ENCODE data around the gene PI4KB.

DNA sequence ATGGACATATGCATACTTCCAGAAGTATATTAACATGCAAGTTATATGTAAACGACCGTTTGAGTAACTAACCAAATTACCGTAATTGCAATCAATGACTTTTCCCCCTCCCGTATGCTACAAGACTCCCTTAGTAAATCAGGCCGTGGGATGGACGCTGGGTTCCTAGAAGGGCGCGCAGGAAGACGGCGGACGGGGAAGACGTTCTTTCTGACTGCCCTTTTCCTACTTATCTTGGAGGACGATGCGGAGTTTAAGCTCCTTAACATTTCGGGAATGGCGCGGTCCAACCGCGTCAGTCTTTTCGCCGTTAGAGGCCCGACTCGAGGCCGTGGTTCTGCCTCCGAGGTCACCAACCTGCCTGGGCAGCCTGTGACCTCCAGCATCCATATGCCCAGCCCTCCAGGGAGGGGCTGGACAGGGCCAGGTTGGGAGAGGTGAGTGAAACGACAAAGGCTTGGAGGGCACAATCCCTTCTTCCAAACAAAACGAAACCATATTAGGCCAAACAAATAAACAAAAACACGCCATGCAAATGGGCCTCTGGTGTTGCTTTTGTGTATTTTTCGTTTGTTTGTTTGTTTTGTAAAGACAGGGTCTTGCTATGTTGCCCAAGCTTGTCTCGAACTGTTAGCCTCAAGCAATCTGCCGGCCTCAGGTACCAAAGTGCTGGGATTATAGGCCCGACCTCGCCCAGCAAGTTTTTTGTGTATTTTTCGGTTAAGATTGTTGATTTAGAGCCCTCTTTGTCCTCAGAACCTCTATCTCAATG lies 873 bp upstream of the PI4KB start:
- TF ChIP-seq ELK1 (IDR thresholded peaks at IDR 0.05; ENCODE audit: borderline replicate concordance, low read depth, low read length) (no peak), MXI1 (IDR thresholded peaks at IDR 0.05; ENCODE audit: borderline replicate concordance, low read depth, low read length) (no peak), MAZ (IDR thresholded peaks at IDR 0.05; ENCODE audit: borderline replicate concordance, low read depth, low read length) (no peak), RFX5 (IDR thresholded peaks at IDR 0.05; ENCODE audit: low read depth, low read length) (no peak), CEBPB (IDR thresholded peaks at IDR 0.05; ENCODE audit: low read depth, low read length) (no peak), POLR2A (IDR thresholded peaks at IDR 0.05; ENCODE audit: low read depth, low read length) (no peak), FOS (IDR thresholded peaks at IDR 0.05; ENCODE audit: low read depth, low read length) (no peak), SMC3 (IDR thresholded peaks at IDR 0.05; ENCODE audit: low read depth, low read length) (no peak), MAFK (IDR thresholded peaks at IDR 0.05; ENCODE audit: low read depth, low read length) (no peak), RAD21 (IDR thresholded peaks at IDR 0.05; ENCODE audit: low read length) (no peak), CHD1 (IDR thresholded peaks at IDR 0.05; ENCODE audit: low read depth, low read length) (no peak)
- TF ChIP-seq, protein P1, sequence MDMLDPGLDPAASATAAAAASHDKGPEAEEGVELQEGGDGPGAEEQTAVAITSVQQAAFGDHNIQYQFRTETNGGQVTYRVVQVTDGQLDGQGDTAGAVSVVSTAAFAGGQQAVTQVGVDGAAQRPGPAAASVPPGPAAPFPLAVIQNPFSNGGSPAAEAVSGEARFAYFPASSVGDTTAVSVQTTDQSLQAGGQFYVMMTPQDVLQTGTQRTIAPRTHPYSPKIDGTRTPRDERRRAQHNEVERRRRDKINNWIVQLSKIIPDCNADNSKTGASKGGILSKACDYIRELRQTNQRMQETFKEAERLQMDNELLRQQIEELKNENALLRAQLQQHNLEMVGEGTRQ (IDR thresholded peaks at IDR 0.05; ENCODE audit: low read depth, low read length) = no peak
- TF ChIP-seq, protein P2, sequence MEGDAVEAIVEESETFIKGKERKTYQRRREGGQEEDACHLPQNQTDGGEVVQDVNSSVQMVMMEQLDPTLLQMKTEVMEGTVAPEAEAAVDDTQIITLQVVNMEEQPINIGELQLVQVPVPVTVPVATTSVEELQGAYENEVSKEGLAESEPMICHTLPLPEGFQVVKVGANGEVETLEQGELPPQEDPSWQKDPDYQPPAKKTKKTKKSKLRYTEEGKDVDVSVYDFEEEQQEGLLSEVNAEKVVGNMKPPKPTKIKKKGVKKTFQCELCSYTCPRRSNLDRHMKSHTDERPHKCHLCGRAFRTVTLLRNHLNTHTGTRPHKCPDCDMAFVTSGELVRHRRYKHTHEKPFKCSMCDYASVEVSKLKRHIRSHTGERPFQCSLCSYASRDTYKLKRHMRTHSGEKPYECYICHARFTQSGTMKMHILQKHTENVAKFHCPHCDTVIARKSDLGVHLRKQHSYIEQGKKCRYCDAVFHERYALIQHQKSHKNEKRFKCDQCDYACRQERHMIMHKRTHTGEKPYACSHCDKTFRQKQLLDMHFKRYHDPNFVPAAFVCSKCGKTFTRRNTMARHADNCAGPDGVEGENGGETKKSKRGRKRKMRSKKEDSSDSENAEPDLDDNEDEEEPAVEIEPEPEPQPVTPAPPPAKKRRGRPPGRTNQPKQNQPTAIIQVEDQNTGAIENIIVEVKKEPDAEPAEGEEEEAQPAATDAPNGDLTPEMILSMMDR (conservative IDR thresholded peaks at IDR 0.05; ENCODE audit: low read depth, low read length) = no peak

Measured in IMR-90 (cell line).